ENCODE results near the gene SDCCAG8. TPM values are rescaled to one million over a fixed set of nuclear protein-coding genes. Genes with fewer than 3 reads are reported as not detected.

The SDCCAG8 gene
- total RNA-seq, 4 donors from 2014 or later: 21.6 to 62.7 (median 39.8) TPM

- Histone ChIP-seq H3K4me3 (no peak overlapping the region), H3K36me3 (peaks cover 5% of the 10 kb centered on the region), H3K4me1 (peaks cover 5% of the 10 kb centered on the region), H3K27ac (no peak overlapping the region), H3K27me3 (no peaks in the 10 kb centered on the region), H3K9me3 (no peaks in the 10 kb centered on the region)
- WGBS: 78% methylated on average over 19 of the region's 20 CpGs
- TF ChIP-seq POLR2AphosphoS5 (IDR thresholded peaks at IDR 0.05) (no peak), CTCF (IDR thresholded peaks at IDR 0.05) (no peak), POLR2A (IDR thresholded peaks at IDR 0.05) (no peak), EP300 (IDR thresholded peaks at IDR 0.05) (no peak)
- DNase-seq (ENCODE audit: low spot score in 2 of 2): no peak
Measured at GRCh38 chr1:243488459-243489157, 232.8 kb downstream of the SDCCAG8 start.

GRCh38 chr1:243489158-243489527 lies 233.3 kb downstream of the SDCCAG8 start:
- Histone ChIP-seq H3K9me3 (no peaks in the 10 kb centered on the region), H3K36me3 (peaks cover 5% of the 10 kb centered on the region), H3K4me3 (no peak overlapping the region), H3K27me3 (no peaks in the 10 kb centered on the region), H3K27ac (no peak overlapping the region), H3K4me1 (peaks cover 5% of the 10 kb centered on the region)
- DNase-seq (ENCODE audit: low spot score in 2 of 2): no peak
- no peak for TF ChIP-seq EP300 (IDR thresholded peaks at IDR 0.05)
- TF ChIP-seq POLR2A (IDR thresholded peaks at IDR 0.05): no peak
- no peak for TF ChIP-seq POLR2AphosphoS5 (IDR thresholded peaks at IDR 0.05)
- no peak for TF ChIP-seq CTCF (IDR thresholded peaks at IDR 0.05)
- WGBS: 95% methylated on average over 17 of the region's 24 CpGs

- Histone ChIP-seq H3K27me3 (no peaks in the 10 kb centered on the region), H3K4me1 (peaks cover 5% of the 10 kb centered on the region), H3K36me3 (peaks cover 5% of the 10 kb centered on the region), H3K27ac (no peak overlapping the region), H3K9me3 (no peaks in the 10 kb centered on the region), H3K4me3 (no peak overlapping the region)
- DNase-seq (ENCODE audit: low spot score in 2 of 2): no peak
- 72% methylated on average over 21 of the region's 21 CpGs for WGBS
- TF ChIP-seq CTCF (IDR thresholded peaks at IDR 0.05): no peak
- TF ChIP-seq POLR2AphosphoS5 (IDR thresholded peaks at IDR 0.05): no peak
- TF ChIP-seq POLR2A (IDR thresholded peaks at IDR 0.05): no peak
- no peak for TF ChIP-seq EP300 (IDR thresholded peaks at IDR 0.05)
Measured at GRCh38 chr1:243489681-243490546, 234.1 kb downstream of the SDCCAG8 start.

- H3K36me3 ChIP-seq: peaks cover 5% of the 10 kb centered on the region
- no peak for TF ChIP-seq CTCF (IDR thresholded peaks at IDR 0.05)
- no peak for TF ChIP-seq EP300 (IDR thresholded peaks at IDR 0.05)
- no peak for TF ChIP-seq POLR2A (IDR thresholded peaks at IDR 0.05)
- TF ChIP-seq POLR2AphosphoS5 (IDR thresholded peaks at IDR 0.05): no peak
- H3K27ac ChIP-seq: no peak overlapping the region
- H3K27me3 ChIP-seq: no peaks in the 10 kb centered on the region
- WGBS: 42% methylated on average over 7 of the region's 8 CpGs
- peaks cover 5% of the 10 kb centered on the region for H3K4me1 ChIP-seq
- no peaks in the 10 kb centered on the region for H3K9me3 ChIP-seq
- no peak overlapping the region for H3K4me3 ChIP-seq
- DNase-seq (ENCODE audit: low spot score in 2 of 2): no peak
Measured at GRCh38 chr1:243490748-243491686, 235.2 kb downstream of the SDCCAG8 start.

Measured in suprapubic skin (tissue), 4 donors.